Stimulated activated naive B cell treated with anti-CD40 and anti-IgM and Interleukin-4, amounts not matched to agents 10 μg/mL and 1 μg/mL and 100 μg/mL, for 72 hours (primary cell): ENCODE results near the gene DCTD.

ENCODE experiments used
- ATAC-seq, 2 donors: fragments of 150-1000 bp; cut with Tn5 transposase; replicated peaks; 2 replicates each; pipeline ENCODE4 v1.10.0; 2021; ENCODE audit warnings: moderate library complexity in 1 of 2
- DNase-seq: peaks from one replicate; pipeline ENCODE4 v3.0.0; 2021
- H3K27ac Mint-ChIP-seq: one replicate; pipeline ENCODE4 v1.8.0; 2022; ENCODE audit warnings: mild to moderate bottlenecking, mixed read lengths
- H3K27me3 Mint-ChIP-seq, 2 donors: one replicate each; pipeline ENCODE4 v1.8.0; 2022; ENCODE audit warnings: mixed read lengths in 2 of 2
- H3K36me3 Mint-ChIP-seq, 2 donors: one replicate each; pipeline ENCODE4 v1.8.0; 2022; ENCODE audit warnings: mixed read lengths in 2 of 2, mild to moderate bottlenecking in 1 of 2
- H3K4me1 Mint-ChIP-seq, 2 donors: one replicate each; pipeline ENCODE4 v1.8.0; 2022; ENCODE audit warnings: mixed read lengths in 2 of 2, mild to moderate bottlenecking in 1 of 2
- H3K4me3 Mint-ChIP-seq, 2 donors: one replicate each; pipeline ENCODE4 v1.8.0; 2022; ENCODE audit warnings: mild to moderate bottlenecking in 2 of 2, mixed read lengths in 2 of 2, moderate library complexity in 1 of 2
- H3K9me3 Mint-ChIP-seq, 2 donors: one replicate each; pipeline ENCODE4 v1.8.0; 2022; ENCODE audit warnings: mixed read lengths in 2 of 2, mild to moderate bottlenecking in 1 of 2

DCTD gene

DNA sequence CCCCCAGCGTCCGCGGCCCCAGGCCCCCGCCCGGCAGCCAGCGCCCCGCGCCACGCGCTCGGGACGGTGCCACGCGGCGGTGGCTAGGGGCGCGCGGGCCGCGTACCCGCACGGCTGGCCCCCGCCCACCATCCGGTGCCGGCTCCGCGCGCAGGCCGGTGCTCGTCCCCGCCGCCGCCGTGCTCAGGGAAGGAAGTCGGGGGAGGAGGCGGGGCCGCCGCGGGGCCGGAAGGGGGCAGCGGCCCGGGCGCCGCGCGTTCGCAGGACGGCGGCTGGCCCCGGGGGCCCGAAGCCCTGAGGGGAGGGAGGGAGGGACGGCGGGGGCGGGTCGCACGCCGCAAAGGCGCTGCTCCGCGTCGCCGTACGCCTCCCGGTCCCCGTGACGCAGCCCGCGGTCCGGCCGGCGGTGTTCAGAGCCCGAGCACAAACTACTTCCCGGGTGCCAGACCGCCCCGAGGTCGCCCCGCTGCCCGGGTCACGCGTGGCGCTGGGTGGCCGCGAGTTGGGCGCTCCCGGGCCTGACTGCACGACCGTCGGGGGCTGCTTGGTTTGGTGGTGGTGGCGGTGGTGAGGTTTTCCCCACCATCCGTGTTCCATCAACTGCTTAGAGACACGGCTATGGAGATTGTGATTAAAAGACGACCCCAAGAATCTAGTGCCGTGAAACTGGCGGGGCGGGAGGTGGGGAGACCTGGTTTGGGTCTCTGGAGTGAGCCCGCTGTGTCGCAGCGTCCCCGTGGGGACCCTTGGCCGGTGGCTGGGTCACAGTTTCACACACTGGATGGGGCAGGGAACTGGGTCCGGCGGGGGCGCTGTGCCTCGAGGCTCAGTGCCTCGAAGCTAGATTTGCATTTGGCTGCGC lies at the start of gene DCTD:
Gene DCTD (minus strand): TSS at position 205 of the 862 bp plus-strand sequence. CDS start 1,818 bp downstream, outside the sequence.
- Mint-ChIP-seq H3K27ac (peak within 1 kb of the TSS; percentile 99), H3K36me3 (peaks cover 18 to 29% of the 10 kb centered on the region in 2 donors), H3K9me3 (no peaks in the 10 kb centered on the region), H3K4me3 (peak within 1 kb of the TSS; percentile 83 to 95), H3K4me1 (peaks cover 17 to 44% of the 10 kb centered on the region in 2 donors), H3K27me3 (peaks cover 0 to 5% of the 10 kb centered on the region in 2 donors)
- ATAC-seq: peak; percentile 84 to 87
- DNase-seq: peak; percentile 82

DNA sequence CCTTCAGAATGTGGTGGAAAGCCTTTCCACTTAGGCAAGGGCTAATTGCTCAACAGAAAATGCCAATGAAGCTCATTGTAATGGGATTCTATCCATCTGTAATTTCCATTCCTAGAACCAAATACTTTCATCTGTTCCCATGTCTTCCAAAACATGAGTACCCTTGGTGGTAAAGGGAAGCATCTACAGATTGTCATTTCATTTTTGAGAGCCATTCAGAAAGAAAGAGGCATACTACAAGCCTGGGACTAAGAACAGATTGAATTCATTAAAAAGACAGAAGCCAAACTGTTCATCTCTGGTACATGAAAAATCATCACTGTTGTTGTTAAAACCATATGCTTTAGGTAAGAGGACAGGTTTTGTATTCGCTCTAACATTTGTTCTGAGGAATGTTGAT lies 43.6 kb upstream of the DCTD start:
- H3K27ac Mint-ChIP-seq: no peak overlapping the region
- DNase-seq (no peak), ATAC-seq (no peak)
- H3K4me3 Mint-ChIP-seq: no peak overlapping the region
- no peaks in the 10 kb centered on the region for H3K4me1 Mint-ChIP-seq
- H3K27me3 Mint-ChIP-seq: peaks cover 4 to 25% of the 10 kb centered on the region in 2 donors
- no peaks in the 10 kb centered on the region for H3K36me3 Mint-ChIP-seq
- peaks cover 7 to 8% of the 10 kb centered on the region in 2 donors for H3K9me3 Mint-ChIP-seq

DNA sequence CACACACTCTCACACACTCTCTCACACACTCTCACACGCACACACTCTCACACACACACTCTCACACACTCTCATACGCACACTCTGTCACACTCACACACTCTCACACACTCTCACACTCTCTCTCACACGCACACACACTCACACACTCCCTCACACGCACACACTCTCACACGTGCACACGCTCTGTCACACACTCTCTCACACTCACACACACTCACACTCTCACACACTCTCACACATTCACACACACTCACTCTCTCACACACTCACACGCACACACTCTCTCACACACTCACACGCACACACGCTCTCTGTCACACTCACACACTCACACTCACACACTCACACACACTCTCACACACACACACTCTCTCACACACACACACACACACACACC lies 43.0 kb upstream of the DCTD start:
- Mint-ChIP-seq H3K4me3 (no peak overlapping the region), H3K4me1 (no peaks in the 10 kb centered on the region), H3K27me3 (peaks cover 4 to 19% of the 10 kb centered on the region in 2 donors), H3K36me3 (no peaks in the 10 kb centered on the region), H3K9me3 (peaks cover 5 to 6% of the 10 kb centered on the region in 2 donors), H3K27ac (no peak overlapping the region)
- DNase-seq: no peak
- ATAC-seq: no peak

DNA sequence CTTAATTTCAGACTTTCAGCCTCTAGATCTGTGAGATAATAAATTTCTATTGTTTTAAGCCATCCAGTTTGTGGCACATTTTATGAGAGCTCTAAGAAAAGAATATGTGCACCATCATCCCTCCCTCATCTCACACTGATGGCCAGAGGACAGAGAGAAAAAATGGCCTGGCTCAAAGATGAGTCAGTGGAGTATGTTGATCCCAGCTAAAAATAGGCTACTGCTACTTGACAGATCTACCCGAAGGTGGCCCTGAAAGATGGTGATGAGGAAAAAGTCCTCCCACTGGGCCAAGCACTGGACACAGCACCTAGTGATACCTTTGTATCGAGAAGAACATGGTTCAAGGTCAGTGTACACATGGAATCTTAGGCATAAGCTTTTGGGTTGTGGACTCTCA lies 38.2 kb upstream of the DCTD start:
- DNase-seq (no peak), ATAC-seq (no peak)
- Mint-ChIP-seq H3K9me3 (peaks cover 6 to 12% of the 10 kb centered on the region in 2 donors), H3K27me3 (peaks cover 0 to 6% of the 10 kb centered on the region in 2 donors), H3K4me3 (no peak overlapping the region), H3K36me3 (no peaks in the 10 kb centered on the region), H3K27ac (no peak overlapping the region), H3K4me1 (no peaks in the 10 kb centered on the region)

DNA sequence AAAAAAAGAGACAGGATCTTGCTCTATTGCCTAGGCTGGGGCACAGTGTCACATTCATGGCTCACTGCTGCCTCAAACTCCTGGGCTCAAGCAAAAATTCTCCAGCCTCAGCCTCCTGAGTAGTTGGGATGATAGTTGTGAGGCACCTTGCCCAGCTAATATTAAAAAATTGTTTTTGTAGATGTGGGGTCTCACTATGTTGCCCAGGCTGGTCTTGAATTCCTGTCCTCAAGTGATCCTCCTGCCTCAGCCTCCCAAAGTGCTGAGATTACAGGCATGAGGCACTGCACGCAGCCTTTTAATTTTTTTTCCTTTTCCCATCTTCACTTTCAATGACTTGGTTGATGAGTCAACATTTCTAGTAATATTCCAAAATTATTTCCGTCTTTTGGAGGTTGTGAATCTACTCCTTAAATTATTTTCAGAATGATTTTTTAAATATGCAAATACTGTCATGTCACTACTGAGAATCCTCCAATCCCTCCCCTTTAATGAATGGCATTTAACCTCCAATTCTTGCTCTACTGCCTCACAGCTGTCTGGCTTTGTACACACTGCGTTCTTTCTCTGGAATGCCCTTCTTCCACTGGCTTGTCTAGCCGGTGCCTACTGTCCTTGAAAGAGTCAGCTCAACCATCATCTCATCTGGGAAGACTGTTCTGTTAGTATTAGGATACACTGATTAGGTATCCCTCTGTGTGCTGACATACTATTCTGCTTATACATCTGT lies 27.5 kb upstream of the DCTD start:
- Mint-ChIP-seq H3K9me3 (peaks cover 0 to 2% of the 10 kb centered on the region in 2 donors), H3K27ac (no peak overlapping the region), H3K36me3 (no peaks in the 10 kb centered on the region), H3K4me1 (no peaks in the 10 kb centered on the region), H3K27me3 (peaks cover 24 to 37% of the 10 kb centered on the region in 2 donors), H3K4me3 (no peak overlapping the region)
- DNase-seq (no peak), ATAC-seq (no peak)

DNA sequence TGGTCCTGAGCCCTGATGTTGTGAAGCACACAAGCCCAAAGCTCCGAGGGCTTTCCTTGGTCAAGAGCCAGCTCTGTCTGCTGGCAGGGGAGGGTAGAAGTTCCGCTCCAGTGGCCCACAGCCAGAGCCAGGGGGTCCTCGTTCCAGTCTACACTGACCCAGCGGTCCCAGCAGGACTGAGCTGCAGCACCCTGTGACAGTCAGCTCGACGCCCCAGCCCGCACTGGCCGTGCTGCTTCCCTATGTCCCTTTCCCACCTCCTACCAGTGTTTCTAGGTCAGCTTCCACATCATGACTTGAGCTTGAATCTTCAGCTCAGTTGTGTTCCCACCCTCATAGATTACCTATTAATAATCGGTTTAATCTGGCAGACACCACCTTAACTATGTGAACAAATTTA lies 22.5 kb upstream of the DCTD start:
- H3K27me3 Mint-ChIP-seq: peaks cover 28 to 47% of the 10 kb centered on the region in 2 donors
- H3K27ac Mint-ChIP-seq: no peak overlapping the region
- peaks cover 0 to 2% of the 10 kb centered on the region in 2 donors for H3K9me3 Mint-ChIP-seq
- ATAC-seq (no peak), DNase-seq (no peak)
- H3K4me3 Mint-ChIP-seq: no peak overlapping the region
- peaks cover 0 to 7% of the 10 kb centered on the region in 2 donors for H3K4me1 Mint-ChIP-seq
- H3K36me3 Mint-ChIP-seq: no peaks in the 10 kb centered on the region

DNA sequence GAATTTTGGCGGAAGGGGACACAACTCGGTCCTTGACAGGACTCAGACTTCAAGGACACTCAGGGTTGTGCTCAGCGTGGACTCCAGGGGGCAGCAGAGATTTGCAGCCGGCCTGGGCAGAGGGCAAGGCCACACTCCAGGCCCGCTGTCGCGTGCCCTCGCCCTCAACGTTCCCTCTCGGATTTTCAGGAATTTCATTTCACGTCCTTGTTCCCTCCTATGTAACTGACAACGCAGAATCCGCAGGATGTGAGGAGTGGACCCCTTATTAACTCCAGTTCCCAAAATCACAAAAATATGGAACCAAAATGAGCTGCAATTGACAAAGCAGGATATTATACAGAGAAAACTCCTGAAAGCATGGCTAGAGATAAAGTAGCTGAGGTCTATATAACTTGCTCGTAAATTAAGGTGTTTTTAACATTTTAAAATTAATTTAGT lies 21.0 kb upstream of the DCTD start:
- DNase-seq (peak; percentile 53), ATAC-seq (peak; percentile 95 to 98)
- Mint-ChIP-seq H3K36me3 (no peaks in the 10 kb centered on the region), H3K27ac (no peak overlapping the region), H3K4me1 (peaks cover 0 to 7% of the 10 kb centered on the region in 2 donors), H3K4me3 (no peak overlapping the region), H3K9me3 (no peaks in the 10 kb centered on the region), H3K27me3 (peaks cover 29 to 48% of the 10 kb centered on the region in 2 donors)

DNA sequence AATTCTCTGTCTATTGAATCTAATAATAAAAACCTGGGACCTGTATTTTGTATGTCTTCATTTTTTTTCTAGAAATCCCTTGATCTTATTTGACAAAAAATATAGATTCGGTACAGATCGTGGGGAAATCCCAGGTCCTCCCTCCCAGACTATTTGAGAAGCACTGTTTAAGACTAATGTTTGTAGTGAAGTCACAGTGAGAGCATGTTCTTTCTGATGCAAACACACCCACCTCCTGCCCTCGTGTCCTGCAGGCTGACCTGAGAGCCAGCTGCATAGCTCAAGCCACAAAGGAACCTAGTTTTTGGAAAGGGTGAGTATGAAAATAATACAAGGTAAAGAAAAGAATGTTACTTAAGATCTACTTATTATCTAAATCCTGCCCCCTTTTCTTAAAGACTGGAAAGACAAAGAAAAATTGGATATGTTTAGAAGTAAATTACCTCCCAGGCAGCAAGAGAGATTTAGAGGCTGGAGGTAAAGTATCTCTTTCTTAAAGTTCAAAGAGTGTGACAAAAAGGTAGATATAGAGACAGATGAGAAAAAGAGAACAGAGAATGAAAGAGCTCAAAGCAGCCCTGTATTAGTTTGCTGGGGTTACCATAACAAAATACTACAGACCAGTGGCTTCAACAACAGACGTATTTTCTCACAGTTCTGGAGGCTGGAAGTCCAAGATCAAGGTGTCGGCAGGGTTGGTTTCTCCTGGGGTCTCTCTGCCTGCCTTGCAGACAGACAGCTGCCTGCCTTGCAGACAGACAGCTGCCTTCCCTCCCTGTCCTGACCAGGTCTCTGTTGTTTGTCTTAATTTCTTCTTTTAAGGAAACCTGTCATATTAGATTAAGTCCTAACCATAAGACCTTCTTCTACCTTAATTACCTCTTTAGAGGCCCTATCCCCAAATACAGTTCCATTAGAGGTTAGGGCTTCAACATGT lies 20.4 kb upstream of the DCTD start:
- peaks cover 0 to 7% of the 10 kb centered on the region in 2 donors for H3K4me1 Mint-ChIP-seq
- no peak overlapping the region for H3K4me3 Mint-ChIP-seq
- ATAC-seq (peak; percentile 12 to 26), DNase-seq (no peak)
- no peaks in the 10 kb centered on the region for H3K9me3 Mint-ChIP-seq
- no peak overlapping the region for H3K27ac Mint-ChIP-seq
- H3K36me3 Mint-ChIP-seq: no peaks in the 10 kb centered on the region
- peaks cover 26 to 49% of the 10 kb centered on the region in 2 donors for H3K27me3 Mint-ChIP-seq

DNA sequence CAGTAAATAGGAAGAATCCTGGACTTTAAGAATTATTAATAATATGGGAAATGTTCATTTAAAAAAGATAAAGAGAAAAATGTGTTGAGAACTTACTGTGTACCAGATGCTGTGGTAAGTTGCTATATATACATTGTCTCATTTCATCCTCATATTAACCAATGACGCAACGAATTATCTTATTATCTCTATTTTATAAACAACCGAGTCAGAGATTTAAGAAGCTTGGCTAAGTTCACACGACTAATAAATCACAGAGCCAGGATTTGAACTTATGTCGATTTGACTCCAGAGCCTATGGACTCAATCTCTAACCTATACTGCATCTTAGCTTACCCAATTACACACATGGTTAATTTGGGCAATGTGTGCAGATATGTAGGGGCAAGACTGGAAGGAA lies 15.5 kb upstream of the DCTD start:
- no peak overlapping the region for H3K4me3 Mint-ChIP-seq
- no peaks in the 10 kb centered on the region for H3K9me3 Mint-ChIP-seq
- peaks cover 0 to 2% of the 10 kb centered on the region in 2 donors for H3K4me1 Mint-ChIP-seq
- no peak overlapping the region for H3K27ac Mint-ChIP-seq
- H3K27me3 Mint-ChIP-seq: peaks cover 27 to 49% of the 10 kb centered on the region in 2 donors
- H3K36me3 Mint-ChIP-seq: no peaks in the 10 kb centered on the region
- DNase-seq (no peak), ATAC-seq (no peak)

DNA sequence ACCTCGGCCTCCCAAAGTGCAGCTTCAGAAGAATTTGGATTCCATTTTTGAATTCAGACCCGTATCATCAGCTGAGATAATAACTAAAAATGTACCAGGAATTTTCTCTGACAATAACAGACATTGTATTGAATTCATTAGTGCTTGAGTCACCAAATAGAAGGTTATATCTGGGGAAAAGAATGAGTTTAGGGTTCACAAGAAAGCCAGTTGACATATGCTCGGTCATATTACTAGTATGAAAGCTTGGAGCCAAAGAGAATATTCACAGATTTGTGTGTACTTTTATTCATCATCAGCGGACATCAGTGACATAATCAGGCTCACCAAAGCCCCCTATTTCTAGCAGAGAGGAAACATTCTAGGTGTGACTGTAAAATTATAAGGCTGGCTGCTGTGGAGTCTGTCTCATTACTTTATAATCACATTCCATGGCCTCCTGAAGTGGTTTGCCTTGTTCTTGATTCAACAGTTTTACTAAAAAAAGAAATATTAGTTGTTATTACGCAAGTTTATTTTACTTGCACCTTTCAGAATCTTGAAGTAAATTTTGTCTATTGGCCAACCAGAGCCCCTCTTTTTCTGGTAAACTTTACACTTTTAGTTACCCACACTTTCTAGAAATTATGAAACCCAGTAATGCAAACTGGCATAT lies 14.6 kb upstream of the DCTD start:
- H3K27ac Mint-ChIP-seq: no peak overlapping the region

DNA sequence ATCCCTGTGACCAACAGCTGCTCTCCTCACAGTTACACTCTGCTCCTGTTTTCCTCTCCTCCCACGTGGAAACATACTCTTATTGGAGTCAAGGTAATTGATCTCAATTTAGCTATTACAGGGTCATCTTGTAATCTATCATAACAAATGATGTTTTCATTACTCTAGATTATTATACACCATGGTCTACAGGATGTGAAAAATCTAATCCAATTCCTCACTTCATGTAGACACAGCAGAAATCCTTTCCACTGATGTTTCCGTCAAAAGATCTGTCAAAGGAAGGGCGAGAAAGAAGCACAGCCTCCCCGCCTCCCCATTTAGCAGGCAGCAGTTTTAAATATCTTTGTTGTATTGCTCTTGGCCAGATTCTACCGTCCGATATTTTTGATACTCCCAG lies 13.7 kb upstream of the DCTD start:
- H3K27ac Mint-ChIP-seq: no peak overlapping the region
- no peaks in the 10 kb centered on the region for H3K4me1 Mint-ChIP-seq
- H3K36me3 Mint-ChIP-seq: no peaks in the 10 kb centered on the region
- DNase-seq: no peak
- H3K27me3 Mint-ChIP-seq: peaks cover 21 to 39% of the 10 kb centered on the region in 2 donors
- no peaks in the 10 kb centered on the region for H3K9me3 Mint-ChIP-seq
- ATAC-seq: no peak
- H3K4me3 Mint-ChIP-seq: no peak overlapping the region

More for the DNA sequence above, 14.6 kb upstream of the DCTD start:
- no peaks in the 10 kb centered on the region for H3K4me1 Mint-ChIP-seq
- H3K27me3 Mint-ChIP-seq: peaks cover 27 to 48% of the 10 kb centered on the region in 2 donors
- no peaks in the 10 kb centered on the region for H3K36me3 Mint-ChIP-seq
- DNase-seq (no peak), ATAC-seq (no peak)
- no peaks in the 10 kb centered on the region for H3K9me3 Mint-ChIP-seq
- no peak overlapping the region for H3K4me3 Mint-ChIP-seq

DNA sequence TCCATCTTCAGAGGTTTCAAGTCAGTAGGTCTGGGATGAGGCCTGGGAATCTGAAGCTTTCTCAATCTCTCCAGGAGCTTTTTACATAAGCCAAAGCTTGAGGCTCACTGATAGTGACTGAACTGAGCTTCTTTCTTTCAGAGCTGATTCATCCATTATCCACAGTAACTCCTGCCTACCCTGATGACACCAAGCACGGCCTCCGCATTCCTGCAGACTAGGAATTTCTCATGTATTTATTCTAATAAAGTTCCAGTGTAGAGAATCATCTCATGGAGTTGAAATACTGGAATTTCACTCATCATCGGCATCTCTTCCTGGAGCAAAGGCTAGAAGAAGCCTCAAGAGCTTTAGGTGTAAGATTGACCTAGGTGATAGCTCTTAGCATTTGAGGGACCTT lies 12.1 kb upstream of the DCTD start:
- no peaks in the 10 kb centered on the region for H3K9me3 Mint-ChIP-seq
- no peaks in the 10 kb centered on the region for H3K4me1 Mint-ChIP-seq
- no peak overlapping the region for H3K27ac Mint-ChIP-seq
- no peak overlapping the region for H3K4me3 Mint-ChIP-seq
- H3K27me3 Mint-ChIP-seq: peaks cover 18 to 36% of the 10 kb centered on the region in 2 donors
- DNase-seq (no peak), ATAC-seq (no peak)
- H3K36me3 Mint-ChIP-seq: no peaks in the 10 kb centered on the region

DNA sequence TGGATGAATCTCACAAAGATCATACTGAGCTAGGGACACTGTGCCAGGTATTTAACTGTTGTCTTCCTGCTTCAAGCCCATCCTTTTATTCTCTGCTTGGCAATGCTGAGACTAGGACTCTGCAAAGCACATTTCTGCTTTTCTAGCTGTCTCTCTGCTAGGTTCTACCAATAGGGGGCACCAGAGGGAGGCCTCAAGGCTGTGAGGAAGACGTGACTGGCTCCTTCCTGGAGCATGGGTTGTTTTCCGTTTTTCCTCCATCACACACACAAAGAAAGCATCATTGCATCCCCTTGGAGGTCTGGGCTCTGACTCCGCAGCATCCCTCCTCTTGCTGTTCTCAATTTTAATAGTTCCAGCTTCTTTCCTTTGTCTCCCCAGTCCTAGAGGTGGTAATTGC lies 10.9 kb upstream of the DCTD start:
- Mint-ChIP-seq H3K4me1 (no peaks in the 10 kb centered on the region), H3K36me3 (no peaks in the 10 kb centered on the region), H3K4me3 (no peak overlapping the region), H3K27me3 (peaks cover 10 to 34% of the 10 kb centered on the region in 2 donors), H3K9me3 (no peaks in the 10 kb centered on the region), H3K27ac (no peak overlapping the region)
- DNase-seq (no peak), ATAC-seq (no peak)
